OCI-LY7 (cell line): ENCODE data around the gene UNC5B. TPM values are rescaled to one million over a fixed set of nuclear protein-coding genes. Genes with fewer than 3 reads are reported as not detected.
A peak's percentile ranks its signal among the peaks of the same experiment; 100 is the strongest.

Experiments used
- BruUV-seq: library from RNA; stranded (reverse); fragments of 400-500 nt; replicated peaks from 2 replicates; lab custom pipeline; 2021; lab: Mats Ljungman, UMichigan
- CTCF ChIA-PET: fragments of 300-600 bp; sonication (Branson Sonifier 250); formaldehyde crosslinking; loops from one replicate; lab custom pipeline; 2022; ENCODE audit warnings: antibody characterized with exemption; ENCODE audit not compliant: unreplicated experiment; lab: Charles Lee
- POLR2A ChIA-PET: fragments of 300-600 bp; sonication (Branson Sonifier 250); formaldehyde crosslinking; loops from one replicate; lab custom pipeline; 2022; ENCODE audit warnings: antibody characterized with exemption; lab: Charles Lee
- DNase-seq: peaks from one replicate; pipeline ENCODE4 v3.0.0-alpha.2; 2015; ENCODE audit warnings: low spot score
- H2AFZ ChIP-seq: fragments of 200-600 bp; sonication (generic), shearing (Covaris generic); 2 replicates; pipeline ENCODE4 v1.6.1; 2014; ENCODE audit warnings: mild to moderate bottlenecking, antibody characterized with exemption, low read length, moderate library complexity
- H3K27ac ChIP-seq: fragments of 200-600 bp; sonication (generic); 2 replicates; pipeline ENCODE4 v1.5.1; 2014; ENCODE audit warnings: mixed run types, low read depth, mild to moderate bottlenecking, moderate library complexity, low read length, inconsistent platforms; ENCODE audit not compliant: poor library complexity, severe bottlenecking
- H3K36me3 ChIP-seq: fragments of 200-600 bp; sonication (generic); 2 replicates; pipeline ENCODE4 v1.6.1; 2014; ENCODE audit warnings: mild to moderate bottlenecking, antibody characterized with exemption, low read length, moderate library complexity, mixed read lengths; ENCODE audit not compliant: insufficient read depth
- H3K4me1 ChIP-seq: fragments of 200-600 bp; sonication (generic); 2 replicates; pipeline ENCODE4 v1.5.1; 2014; ENCODE audit warnings: mild to moderate bottlenecking, low read length; ENCODE audit not compliant: insufficient read depth, poor library complexity, severe bottlenecking
- H3K4me2 ChIP-seq: fragments of 200-600 bp; sonication (generic); 2 replicates; pipeline ENCODE4 v1.6.1; 2014; ENCODE audit warnings: mild to moderate bottlenecking, low read length
- H3K4me3 ChIP-seq: fragments of 200-600 bp; sonication (generic); 2 replicates; pipeline ENCODE4 v1.5.1; 2014; ENCODE audit warnings: mild to moderate bottlenecking, low read depth, low read length; ENCODE audit not compliant: poor library complexity, severe bottlenecking
- H3K79me2 ChIP-seq: fragments of 200-600 bp; sonication (generic); 2 replicates; pipeline ENCODE4 v1.6.1; 2016; ENCODE audit warnings: low read depth, mild to moderate bottlenecking, low read length, moderate library complexity, mixed read lengths; ENCODE audit not compliant: insufficient read depth
- H3K9me2 ChIP-seq: fragments of 200-600 bp; sonication (generic); 2 replicates; pipeline ENCODE4 v1.6.1; 2016; ENCODE audit warnings: mild to moderate bottlenecking, low read length, mixed read lengths; ENCODE audit not compliant: insufficient read depth
- H3K9me3 ChIP-seq: fragments of 200-600 bp; sonication (generic); 2 replicates; pipeline ENCODE4 v1.6.1; 2014; ENCODE audit warnings: mild to moderate bottlenecking, mixed run types, low read length, mixed read lengths
- H4K20me1 ChIP-seq: fragments of 200-600 bp; sonication (generic); 2 replicates; pipeline ENCODE4 v1.6.1; 2014; ENCODE audit warnings: mild to moderate bottlenecking, antibody characterized with exemption, low read length, moderate library complexity, mixed read lengths; ENCODE audit not compliant: insufficient read depth
- EZH2phosphoT487 ChIP-seq: fragments of 200-600 bp; sonication (generic); IDR thresholded peaks from 2 replicates; pipeline ENCODE4 v1.6.1; 2018; ENCODE audit warnings: low read depth, borderline replicate concordance, mild to moderate bottlenecking, mixed run types, antibody characterized with exemption, low read length, moderate library complexity, mixed read lengths
- intact Hi-C: fragments of 100-400 bp; cut with micrococcal nuclease; formaldehyde crosslinking; loops from one replicate; pipeline ENCODE4 v1.10.0; 2022; ENCODE audit not compliant: unreplicated experiment
- total RNA-seq, 2 experiments: library from RNA; depleted of rRNA in 1 of 2; stranded (reverse); fragments of >200 nt in 1 of 2; shearing (Covaris generic) in 1 of 2; gene quantifications; 2 replicates each; pipeline ENCODE4 v1.2.3, GENCODE V29; 2014 to 2022
- TF ChIP-seq, protein P1 (sequence below): fragments of 200-600 bp; sonication (generic); conservative IDR thresholded peaks from 2 replicates; pipeline ENCODE4 v1.5.1; 2014; ENCODE audit warnings: mild to moderate bottlenecking, antibody characterized with exemption, low read length, moderate library complexity, mixed read lengths

The UNC5B gene
- total RNA-seq, 2 experiments from 2014 or later, result not detected

DNA sequence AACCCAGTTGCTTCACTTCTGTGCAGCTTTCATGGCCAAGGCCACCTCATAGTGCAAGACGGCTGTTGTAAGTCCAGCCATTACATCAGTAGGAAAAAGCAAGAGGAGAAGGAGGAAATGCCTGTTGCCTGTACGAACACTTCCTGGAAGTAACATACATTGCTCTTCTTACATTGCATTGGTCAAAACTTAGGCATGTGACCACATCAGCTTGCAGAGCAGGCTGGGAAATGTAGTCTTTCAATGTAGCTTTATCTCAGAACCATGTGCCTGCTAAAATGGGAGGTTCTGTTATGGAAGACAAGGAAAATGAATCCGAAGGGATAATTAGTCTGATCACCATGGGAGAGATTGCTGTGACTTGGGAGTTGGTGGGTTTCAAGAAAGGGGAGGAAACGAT, 111.0 kb downstream of the UNC5B start:
- no peaks in the 10 kb centered on the region for H4K20me1 ChIP-seq
- no peak overlapping the region for H3K27ac ChIP-seq
- no peaks in the 10 kb centered on the region for H3K9me2 ChIP-seq
- H3K36me3 ChIP-seq, result peaks cover 16% of the 10 kb centered on the region
- POLR2A ChIA-PET, result interaction anchor here (0.5 to 1.7 kb wide), 7 partner anchors 12 to 55 kb away, joined by 3 to 6 read pairs (median 3); no protein-coding TSS in a partner anchor
- peak overlapping the region; percentile 82 for H2AFZ ChIP-seq
- peaks cover 17% of the 10 kb centered on the region for H3K4me1 ChIP-seq
- H3K79me2 ChIP-seq, result no peaks in the 10 kb centered on the region
- no peak for TF ChIP-seq EZH2phosphoT487
- TF ChIP-seq, protein P1, sequence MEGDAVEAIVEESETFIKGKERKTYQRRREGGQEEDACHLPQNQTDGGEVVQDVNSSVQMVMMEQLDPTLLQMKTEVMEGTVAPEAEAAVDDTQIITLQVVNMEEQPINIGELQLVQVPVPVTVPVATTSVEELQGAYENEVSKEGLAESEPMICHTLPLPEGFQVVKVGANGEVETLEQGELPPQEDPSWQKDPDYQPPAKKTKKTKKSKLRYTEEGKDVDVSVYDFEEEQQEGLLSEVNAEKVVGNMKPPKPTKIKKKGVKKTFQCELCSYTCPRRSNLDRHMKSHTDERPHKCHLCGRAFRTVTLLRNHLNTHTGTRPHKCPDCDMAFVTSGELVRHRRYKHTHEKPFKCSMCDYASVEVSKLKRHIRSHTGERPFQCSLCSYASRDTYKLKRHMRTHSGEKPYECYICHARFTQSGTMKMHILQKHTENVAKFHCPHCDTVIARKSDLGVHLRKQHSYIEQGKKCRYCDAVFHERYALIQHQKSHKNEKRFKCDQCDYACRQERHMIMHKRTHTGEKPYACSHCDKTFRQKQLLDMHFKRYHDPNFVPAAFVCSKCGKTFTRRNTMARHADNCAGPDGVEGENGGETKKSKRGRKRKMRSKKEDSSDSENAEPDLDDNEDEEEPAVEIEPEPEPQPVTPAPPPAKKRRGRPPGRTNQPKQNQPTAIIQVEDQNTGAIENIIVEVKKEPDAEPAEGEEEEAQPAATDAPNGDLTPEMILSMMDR, result no peak
- H3K9me3 ChIP-seq, result no peaks in the 10 kb centered on the region
- peak; percentile 71 for DNase-seq
- intact Hi-C loops, result no loop called here
- peak overlapping the region; percentile 31; the same call in 1 of the 2 replicates for H3K4me2 ChIP-seq
- no TSS peak for BruUV-seq
- no peak overlapping the region for H3K4me3 ChIP-seq
- CTCF ChIA-PET, result interaction anchor here (1.1 kb wide), 1 partner anchor 385 kb away, joined by 3 read pairs; no protein-coding TSS in a partner anchor

DNA sequence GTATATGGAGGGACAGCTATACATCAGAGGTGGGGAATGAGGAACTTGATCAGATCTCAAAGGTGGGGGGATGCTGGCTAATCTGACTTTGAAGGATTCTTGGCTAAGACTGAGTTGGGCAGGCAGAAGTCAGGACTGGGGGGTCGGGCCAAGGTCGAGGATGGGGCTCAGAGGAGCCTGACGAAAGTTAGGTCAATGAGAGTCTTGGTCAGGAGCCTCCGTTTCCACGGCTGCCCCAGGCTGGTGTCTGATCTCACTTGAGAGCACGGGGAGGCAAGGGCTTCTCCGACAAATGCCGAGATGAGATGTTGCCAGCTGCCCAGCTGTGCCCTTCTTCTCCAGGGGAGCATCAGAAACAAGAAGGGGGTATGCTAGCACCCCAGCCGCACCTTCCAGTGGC, 112.4 kb downstream of the UNC5B start:
- intact Hi-C loops, result no loop called here
- H3K4me3 ChIP-seq, result no peak overlapping the region
- H3K79me2 ChIP-seq, result no peaks in the 10 kb centered on the region
- no peak for TF ChIP-seq EZH2phosphoT487
- TF ChIP-seq, protein P1, result no peak
- no peaks in the 10 kb centered on the region for H3K9me3 ChIP-seq
- no TSS peak for BruUV-seq
- peaks cover 12% of the 10 kb centered on the region for H3K4me1 ChIP-seq
- H3K9me2 ChIP-seq, result no peaks in the 10 kb centered on the region
- H3K4me2 ChIP-seq, result no peak overlapping the region
- CTCF ChIA-PET, result no interaction called here
- H3K27ac ChIP-seq, result no peak overlapping the region
- H2AFZ ChIP-seq, result no peak overlapping the region
- H3K36me3 ChIP-seq, result peaks cover 16% of the 10 kb centered on the region
- POLR2A ChIA-PET, result no interaction called here
- DNase-seq, result no peak
- no peaks in the 10 kb centered on the region for H4K20me1 ChIP-seq

DNA sequence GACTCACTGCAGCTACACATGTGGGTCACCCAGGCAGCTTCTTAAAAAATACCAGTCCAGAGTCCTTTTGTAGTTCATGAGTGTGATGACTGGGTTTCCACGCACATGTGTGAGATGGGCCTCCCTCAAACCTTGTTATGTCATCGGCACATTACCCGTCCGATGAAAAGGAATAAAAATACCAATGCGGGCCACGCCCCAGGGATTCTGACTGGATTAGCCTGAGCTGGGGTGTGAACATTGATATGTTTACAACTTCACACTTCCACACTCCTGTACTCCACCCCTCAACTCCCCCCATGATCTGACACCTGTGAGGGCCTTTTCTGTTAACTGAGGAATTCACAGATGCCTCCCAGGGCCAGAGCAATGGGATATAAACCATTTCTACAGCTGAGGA, 112.9 kb downstream of the UNC5B start:
- POLR2A ChIA-PET, result interaction anchor here (0.7 kb wide), 1 partner anchor 17 kb away, joined by 5 read pairs; no protein-coding TSS in a partner anchor
- no peaks in the 10 kb centered on the region for H4K20me1 ChIP-seq
- H3K36me3 ChIP-seq, result peaks cover 16% of the 10 kb centered on the region
- H3K4me1 ChIP-seq, result peaks cover 7% of the 10 kb centered on the region
- no peak overlapping the region for H2AFZ ChIP-seq
- BruUV-seq, result no TSS peak
- no peak overlapping the region for H3K27ac ChIP-seq
- no peak overlapping the region for H3K4me3 ChIP-seq
- H3K9me3 ChIP-seq, result no peaks in the 10 kb centered on the region
- TF ChIP-seq, protein P1, result no peak
- TF ChIP-seq EZH2phosphoT487, result no peak
- no peaks in the 10 kb centered on the region for H3K9me2 ChIP-seq
- no peaks in the 10 kb centered on the region for H3K79me2 ChIP-seq
- H3K4me2 ChIP-seq, result no peak overlapping the region
- CTCF ChIA-PET, result no interaction called here
- DNase-seq, result no peak
- intact Hi-C loops, result no loop called here
